GM18907 (cell line): ENCODE data around the gene COPS7A.
"Not testable (repeated sequence)": the region's sequence is repeated elsewhere in the genome, so short reads cannot be mapped to it uniquely, and the experiment has no call there.

Experiments used
- ATAC-seq: cut with Tn5 transposase; IDR thresholded peaks from one replicate; pipeline ENCODE4 v1.9.1; 2021; ENCODE audit warnings: mild to moderate bottlenecking, moderate library complexity; ENCODE audit not compliant: unreplicated experiment

The COPS7A gene

GRCh38 chr12:6701078-6701768, 22.6 kb upstream of the COPS7A start:
- ATAC-seq: no peak

DNA sequence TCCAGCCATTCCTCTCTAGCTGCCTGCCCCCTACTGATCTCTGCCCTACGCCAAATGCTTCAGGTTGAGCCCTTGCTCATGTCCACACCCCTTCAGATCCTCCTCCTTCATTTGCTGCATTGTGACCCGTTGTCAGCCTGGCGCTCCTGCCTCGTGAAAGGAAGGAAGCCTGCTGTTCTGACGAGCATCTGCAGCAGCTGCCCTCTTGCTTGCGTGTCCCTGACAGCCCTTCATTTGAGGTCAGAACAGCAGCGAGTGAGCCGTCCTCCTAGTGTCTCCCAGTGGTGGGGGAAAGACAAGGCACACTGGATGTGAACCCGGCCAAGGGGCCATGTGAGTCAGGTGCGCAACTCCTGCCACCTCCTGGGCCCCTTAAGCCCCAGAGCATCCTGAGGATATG, 20.2 kb upstream of the COPS7A start:
- no peak for ATAC-seq

- not testable (repeated sequence) for ATAC-seq
Observed at GRCh38 chr12:6708351-6708750, 15.5 kb upstream of the COPS7A start.

GRCh38 chr12:6708960-6709394, 14.9 kb upstream of the COPS7A start:
- ATAC-seq: no peak

- not testable (repeated sequence) for ATAC-seq
Observed at GRCh38 chr12:6716031-6716873, 7.6 kb upstream of the COPS7A start.

- ATAC-seq: no peak
Observed at GRCh38 chr12:6716874-6717437, 6.9 kb upstream of the COPS7A start.

DNA sequence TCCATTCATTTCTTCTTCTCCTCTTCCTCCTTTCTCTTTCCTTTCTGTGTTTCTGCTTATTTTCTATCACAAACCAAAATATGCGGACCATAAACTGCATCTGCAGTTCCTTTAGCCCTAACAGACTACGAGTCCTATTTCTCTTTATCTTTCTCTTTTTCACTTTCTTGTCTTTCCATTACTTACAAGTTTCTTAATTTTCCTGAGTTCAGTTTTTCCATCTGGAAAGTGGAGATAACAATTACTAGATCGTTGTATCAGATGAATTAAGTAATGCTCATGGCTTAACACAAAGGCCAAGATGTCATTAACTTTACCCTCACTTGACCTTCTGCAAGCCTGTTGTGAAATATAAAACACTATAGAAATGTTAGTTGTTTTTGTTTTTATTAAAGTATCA, 983 bp upstream of the COPS7A start:
- no peak for ATAC-seq

- ATAC-seq: peak; percentile 32
Observed at GRCh38 chr12:6724409-6724797, 557 bp downstream of the COPS7A start.

GRCh38 chr12:6725350-6725749, 1.5 kb downstream of the COPS7A start:
- ATAC-seq: no peak

DNA sequence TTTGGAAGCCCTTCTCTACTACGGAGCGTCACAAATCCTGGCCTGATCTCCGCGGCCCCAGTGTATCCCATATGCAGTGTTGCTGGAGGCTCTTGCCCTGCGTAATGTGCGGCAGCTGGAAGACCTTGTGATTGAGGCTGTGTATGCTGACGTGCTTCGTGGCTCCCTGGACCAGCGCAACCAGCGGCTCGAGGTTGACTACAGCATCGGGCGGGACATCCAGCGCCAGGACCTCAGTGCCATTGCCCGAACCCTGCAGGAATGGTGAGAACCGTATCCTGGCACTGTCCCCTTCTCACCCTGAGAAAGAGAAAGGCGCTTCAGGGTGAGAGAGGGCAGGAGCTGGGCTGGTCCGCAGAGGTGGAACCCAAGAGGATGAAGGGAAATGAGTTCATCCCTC, 5.3 kb downstream of the COPS7A start:
- no peak for ATAC-seq

DNA sequence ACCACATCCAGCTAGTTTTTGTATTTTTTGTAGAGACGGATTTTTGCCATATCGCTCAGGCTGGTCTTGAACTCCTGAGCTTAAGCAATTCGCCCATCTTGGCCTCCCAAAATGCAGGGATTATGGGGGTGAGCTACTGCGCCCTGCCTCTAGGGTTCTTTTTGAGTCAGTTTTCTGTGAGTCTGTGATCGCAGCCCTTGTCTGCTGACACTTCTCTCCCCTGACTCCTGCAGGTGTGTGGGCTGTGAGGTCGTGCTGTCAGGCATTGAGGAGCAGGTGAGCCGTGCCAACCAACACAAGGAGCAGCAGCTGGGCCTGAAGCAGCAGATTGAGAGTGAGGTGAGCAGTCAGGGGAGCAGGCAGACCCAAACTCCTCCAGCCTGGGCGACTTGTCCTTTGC, 6.3 kb downstream of the COPS7A start:
- ATAC-seq: no peak

- no peak for ATAC-seq
Observed at GRCh38 chr12:6734506-6735387, 10.9 kb downstream of the COPS7A start.

DNA sequence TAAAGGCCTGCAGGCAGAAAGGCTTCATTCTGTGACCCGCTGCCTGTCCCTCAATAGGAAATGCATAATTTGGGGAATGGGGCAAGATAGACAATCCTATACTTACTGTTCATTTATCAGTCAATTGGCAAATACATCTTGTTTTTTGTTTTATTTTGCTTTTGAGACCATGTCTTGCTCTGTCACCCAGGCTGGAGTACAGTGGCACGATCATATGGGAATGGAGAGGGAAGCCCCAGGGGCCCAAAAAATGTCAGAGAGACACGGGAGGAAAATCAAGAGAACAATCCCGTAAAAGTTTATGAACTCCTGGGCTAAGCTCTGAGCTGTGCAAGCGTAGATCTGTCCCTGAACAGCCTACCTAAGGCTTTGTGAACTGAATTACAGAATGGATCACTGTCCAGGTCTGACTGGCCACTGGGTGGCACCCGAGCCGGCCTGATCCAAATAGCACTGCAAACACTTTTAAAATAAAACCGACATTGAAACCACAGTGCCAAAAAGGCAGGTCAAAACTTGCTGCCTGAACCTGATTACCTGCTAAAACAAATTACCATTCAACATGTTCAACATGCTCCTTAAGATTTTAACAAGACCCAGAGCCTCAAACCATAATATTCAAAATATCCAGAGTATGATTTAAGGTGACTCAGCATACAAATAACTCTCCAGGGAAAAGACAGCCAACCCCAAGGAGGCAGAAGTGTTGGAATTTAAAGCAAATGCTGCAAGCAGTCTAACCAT, 11.8 kb downstream of the COPS7A start:
- no peak for ATAC-seq

DNA sequence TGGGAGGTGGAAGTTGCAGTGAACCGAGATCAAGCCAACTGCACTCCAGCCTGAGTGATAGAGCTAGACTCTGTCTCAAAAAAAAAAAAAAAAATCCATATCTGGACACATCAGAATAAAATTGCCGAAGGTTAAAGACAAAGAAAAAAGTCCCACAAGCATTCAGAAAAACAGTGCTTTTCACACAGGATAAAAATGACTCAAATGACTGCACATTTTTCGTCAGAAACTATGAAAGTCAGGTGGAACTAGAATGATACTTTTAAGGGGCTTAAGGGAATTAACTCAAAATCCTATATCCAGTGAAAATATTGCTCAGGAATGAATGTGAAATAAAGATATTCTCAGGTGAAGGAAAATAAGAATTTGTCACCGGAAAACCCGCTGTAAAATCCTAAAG, 12.9 kb downstream of the COPS7A start:
- no peak for ATAC-seq

GRCh38 chr12:6742080-6742479, 18.2 kb downstream of the COPS7A start:
- not testable (repeated sequence) for ATAC-seq

DNA sequence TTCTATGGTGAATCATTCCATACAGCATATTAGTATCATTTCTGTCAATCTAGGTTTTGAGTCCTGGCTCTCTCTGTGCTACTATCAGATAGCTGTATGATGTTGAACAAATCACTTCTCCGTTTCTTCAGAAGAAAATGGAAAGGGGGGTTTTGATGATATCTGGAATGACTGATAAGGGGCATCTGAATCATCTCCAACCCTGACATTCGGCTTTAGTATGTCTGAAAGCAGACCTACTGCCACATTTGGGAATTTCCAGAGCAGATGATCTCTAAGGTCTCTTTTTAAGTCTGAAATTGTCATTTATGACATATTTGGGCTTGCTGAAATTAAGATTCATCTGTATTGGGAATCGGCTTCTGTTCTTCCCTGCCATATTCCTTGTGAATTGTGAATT, 19.0 kb downstream of the COPS7A start:
- ATAC-seq: no peak

DNA sequence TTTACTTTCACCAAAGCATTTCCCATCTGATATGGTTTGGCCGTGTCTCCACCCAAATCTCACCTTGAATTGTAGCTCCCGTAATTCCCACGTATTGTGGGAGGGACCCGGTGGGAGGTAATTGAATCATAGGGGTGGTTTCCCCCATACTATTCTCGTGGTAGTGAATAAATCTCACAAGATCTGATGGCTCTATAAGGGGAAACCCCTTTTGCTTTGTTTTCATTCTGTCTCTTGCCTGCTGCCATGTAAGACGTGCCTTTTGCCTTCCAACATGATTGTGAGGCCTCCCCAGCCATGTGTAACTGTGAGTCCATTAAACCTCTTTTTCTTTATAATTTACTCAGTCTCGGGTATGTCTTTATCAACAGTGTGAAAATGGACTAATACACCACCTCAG, 19.5 kb downstream of the COPS7A start:
- ATAC-seq: not testable (repeated sequence)

DNA sequence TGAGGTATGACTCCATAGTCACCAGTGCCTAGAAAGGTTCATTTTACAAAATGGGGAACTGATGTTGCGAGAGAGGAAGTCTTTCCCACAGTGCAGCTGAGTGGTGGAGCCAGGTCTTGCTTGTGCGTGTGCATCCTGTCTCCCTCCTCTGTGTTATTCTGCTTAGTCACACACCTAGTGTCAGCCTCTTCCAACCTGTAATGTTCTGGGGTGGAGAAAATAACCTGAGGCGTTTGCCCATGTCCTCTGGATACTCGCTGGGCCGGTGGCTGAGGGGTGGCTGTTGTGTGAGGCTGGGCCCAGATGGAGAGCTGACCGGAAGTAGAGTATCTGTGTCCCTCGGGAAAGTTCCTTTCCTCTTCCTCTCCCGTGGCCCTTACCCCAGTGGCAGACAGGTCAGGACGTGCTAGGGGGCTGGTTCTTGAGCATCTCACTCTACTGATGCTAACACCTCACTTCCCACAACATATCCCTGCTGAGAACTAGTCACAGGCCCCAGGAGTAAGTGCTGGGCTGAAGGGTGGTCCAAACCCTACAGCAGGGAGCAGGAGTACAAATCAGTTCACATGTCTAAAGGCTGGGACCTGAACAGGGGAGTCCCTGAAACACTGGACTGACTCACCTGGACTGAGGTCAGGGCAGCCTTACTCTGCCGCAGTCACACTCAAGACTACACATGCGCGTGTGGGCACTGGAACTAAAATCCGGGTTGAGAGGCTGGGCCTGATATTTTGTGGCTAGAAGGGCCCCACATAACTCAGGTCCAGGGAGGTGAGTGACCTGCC, 22.1 kb downstream of the COPS7A start:
- ATAC-seq: no peak

GRCh38 chr12:6747216-6747615, 23.4 kb downstream of the COPS7A start:
- no peak for ATAC-seq

- ATAC-seq: no peak
Observed at GRCh38 chr12:6748761-6749160, 24.9 kb downstream of the COPS7A start.
